ENCODE results near the gene NPM1. TPM values are rescaled to one million over a fixed set of nuclear protein-coding genes. Genes with fewer than 3 reads are reported as not detected.

Gene NPM1
- total RNA-seq, 1 donor from 2014 or later: 666 TPM

GRCh38 chr5:171428168-171428696 lies 40.6 kb downstream of the NPM1 start:
- no peak for DNase-seq (ENCODE audit: low spot score)

GRCh38 chr5:171428809-171429542 lies 41.3 kb downstream of the NPM1 start:
- DNase-seq (ENCODE audit: low spot score): no peak

- no peak for DNase-seq (ENCODE audit: low spot score)
Measured at GRCh38 chr5:171429543-171429910, 41.9 kb downstream of the NPM1 start.

DNA sequence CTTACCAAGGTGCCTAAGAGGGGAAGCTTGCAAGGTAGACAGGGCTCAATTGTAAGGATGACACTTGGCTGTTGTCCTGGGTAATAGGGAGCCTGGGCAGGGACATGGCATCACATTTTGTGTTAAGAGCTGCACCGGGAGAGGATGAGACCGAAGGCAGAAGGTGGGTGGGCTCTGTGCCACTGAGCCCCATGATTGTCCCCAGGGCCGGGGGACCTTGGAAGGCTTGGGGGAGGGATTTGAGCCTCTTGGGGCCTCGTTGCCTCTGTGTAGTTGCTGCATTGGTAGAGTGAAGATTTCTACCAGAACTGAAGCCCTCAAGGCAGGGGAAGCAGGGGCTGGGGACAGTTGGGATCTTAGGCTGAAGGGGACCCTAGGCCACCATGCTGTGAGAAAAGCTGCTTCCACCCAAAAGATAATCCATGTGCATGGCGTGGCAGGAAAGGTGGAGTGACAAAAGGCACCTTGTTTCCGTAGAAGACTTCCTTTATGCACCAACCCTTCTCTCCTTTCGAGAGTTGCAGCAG lies 43.7 kb downstream of the NPM1 start:
- DNase-seq (ENCODE audit: low spot score): no peak

DNA sequence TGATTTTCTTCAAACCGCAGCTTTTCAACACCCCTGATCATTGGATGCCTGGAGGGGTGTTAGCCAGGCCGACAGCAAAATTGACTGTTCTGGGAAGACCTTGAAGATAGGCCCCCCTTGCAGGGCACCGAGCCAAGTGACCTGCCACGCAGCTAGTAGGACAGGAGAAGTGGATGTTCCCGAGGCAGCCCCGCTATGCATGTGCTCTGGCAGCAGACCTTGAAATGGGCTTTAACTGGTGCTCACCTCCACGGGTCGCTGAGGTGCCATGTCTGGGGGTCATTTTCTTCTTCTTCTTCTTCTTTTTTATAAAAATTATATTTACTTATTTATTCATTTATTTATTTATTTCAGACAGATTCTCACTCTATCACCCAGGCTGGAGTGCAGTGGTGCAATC lies 44.4 kb downstream of the NPM1 start:
- DNase-seq (ENCODE audit: low spot score): no peak

- no peak for DNase-seq (ENCODE audit: low spot score)
Measured at GRCh38 chr5:171432583-171433351, 45.1 kb downstream of the NPM1 start.

- no peak for DNase-seq (ENCODE audit: low spot score)
Measured at GRCh38 chr5:171433352-171433698, 45.7 kb downstream of the NPM1 start.

DNA sequence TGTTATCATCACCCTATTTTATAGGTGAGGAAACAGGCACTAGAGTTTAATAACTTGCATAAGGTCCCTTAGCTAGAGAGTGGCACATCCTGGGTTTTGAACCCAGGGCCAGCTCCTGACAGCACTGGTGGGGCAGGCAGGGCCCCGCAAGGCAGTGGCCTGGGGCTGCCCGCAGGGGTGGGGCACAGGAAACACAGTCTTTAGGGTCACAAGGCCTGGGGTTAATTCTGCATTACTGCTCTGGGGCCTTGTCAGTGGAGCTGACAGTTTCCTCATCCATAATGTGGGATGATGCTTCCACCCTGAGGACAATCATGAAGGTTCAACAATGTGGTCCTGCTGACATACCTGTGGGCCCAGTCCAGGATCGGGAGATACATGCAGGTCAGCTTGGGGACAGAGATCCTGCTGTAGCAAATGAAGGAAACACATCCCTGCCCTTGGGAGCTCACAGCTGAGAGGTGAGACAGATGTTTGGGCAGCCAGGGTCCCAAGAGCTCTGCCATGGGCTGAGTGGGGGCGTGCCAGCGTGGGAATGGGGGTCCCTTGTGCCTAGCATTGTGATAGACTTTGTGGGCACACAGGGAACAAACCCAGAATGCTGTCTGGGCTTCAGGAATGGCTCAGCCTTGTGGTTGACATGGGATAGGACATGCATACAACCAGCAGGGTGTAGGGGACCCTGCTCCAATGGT lies 46.5 kb downstream of the NPM1 start:
- no peak for DNase-seq (ENCODE audit: low spot score)

DNA sequence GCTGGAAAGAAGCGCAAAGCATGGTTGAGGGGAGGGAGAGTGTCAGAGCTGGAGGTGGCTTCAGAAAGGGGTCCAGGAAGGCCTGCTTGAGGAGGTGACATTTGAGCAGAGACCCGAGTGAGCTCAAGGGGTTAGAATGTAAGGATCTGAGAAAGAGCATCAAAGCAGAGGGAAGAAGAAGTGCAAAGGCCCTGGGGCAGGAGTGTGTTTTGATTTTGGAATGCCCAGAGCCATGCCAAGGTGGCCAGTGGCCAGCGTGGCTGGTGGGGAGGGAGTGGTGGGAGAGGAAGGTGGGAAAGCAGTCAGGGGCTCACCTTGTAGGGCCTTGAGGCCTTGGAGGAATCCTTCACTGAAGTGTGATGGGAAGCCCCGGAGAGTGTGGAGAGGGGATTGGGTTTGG lies 47.2 kb downstream of the NPM1 start:
- DNase-seq (ENCODE audit: low spot score): no peak

GRCh38 chr5:171435908-171436307 lies 48.3 kb downstream of the NPM1 start:
- no peak for DNase-seq (ENCODE audit: low spot score)

DNA sequence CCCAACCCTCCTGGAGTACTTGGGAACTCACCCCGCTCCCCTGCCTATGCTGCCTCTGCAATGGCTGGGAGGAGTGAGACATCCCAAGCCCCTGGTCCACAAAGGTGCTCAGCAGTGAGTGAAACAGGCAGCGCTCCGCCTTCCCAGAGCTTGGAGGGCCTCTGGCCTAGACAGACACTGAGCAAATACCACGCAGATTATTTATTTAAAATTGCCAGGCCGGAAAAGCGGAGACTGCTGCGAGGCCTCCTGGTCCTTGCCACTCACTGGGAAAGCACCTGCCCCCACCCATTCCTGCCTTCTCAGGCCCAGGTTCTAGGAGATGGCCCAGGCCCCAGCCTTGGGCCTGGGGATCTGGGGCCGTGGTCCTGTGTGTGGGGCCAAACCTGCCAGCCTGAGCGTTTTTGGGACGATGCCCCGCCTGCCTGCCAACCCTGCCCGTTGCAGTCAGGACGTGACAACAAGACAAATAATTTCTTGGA lies 49.2 kb downstream of the NPM1 start:
- DNase-seq (ENCODE audit: low spot score): no peak

- DNase-seq (ENCODE audit: low spot score): no peak
Measured at GRCh38 chr5:171437286-171437821, 49.7 kb downstream of the NPM1 start.

- no peak for DNase-seq (ENCODE audit: low spot score)
Measured at GRCh38 chr5:171438738-171439137, 51.1 kb downstream of the NPM1 start.

DNA sequence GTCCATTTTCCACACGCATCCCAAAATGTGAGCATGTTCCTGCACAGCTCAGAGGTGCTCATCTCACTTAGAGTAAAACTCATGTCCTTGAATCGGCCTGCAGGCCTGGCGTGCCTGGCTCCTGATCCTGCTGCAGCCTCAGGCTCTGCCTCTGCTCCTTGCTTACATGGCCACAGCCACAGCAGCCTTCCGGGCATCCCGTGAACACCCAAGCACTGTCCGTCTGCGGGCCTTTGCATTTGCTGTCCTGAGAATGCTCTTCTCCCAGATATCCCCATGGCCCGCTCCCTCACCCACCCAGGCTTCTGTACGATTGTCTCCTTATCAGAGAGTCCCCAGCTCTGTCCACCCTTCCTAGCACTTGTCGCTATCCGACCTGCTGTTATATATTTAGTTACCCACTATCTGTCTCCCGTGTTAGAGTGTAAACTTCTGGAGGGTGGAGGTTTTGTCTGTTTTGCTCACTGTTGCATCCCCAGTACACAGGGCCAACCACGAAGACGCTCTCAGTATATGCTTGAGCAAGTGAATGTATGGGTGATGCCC lies 53.7 kb downstream of the NPM1 start:
- DNase-seq (ENCODE audit: low spot score): no peak

GRCh38 chr5:171442287-171443042 lies 54.8 kb downstream of the NPM1 start:
- DNase-seq (ENCODE audit: low spot score): no peak

- DNase-seq (ENCODE audit: low spot score): no peak
Measured at GRCh38 chr5:171444582-171444981, 56.9 kb downstream of the NPM1 start.

DNA sequence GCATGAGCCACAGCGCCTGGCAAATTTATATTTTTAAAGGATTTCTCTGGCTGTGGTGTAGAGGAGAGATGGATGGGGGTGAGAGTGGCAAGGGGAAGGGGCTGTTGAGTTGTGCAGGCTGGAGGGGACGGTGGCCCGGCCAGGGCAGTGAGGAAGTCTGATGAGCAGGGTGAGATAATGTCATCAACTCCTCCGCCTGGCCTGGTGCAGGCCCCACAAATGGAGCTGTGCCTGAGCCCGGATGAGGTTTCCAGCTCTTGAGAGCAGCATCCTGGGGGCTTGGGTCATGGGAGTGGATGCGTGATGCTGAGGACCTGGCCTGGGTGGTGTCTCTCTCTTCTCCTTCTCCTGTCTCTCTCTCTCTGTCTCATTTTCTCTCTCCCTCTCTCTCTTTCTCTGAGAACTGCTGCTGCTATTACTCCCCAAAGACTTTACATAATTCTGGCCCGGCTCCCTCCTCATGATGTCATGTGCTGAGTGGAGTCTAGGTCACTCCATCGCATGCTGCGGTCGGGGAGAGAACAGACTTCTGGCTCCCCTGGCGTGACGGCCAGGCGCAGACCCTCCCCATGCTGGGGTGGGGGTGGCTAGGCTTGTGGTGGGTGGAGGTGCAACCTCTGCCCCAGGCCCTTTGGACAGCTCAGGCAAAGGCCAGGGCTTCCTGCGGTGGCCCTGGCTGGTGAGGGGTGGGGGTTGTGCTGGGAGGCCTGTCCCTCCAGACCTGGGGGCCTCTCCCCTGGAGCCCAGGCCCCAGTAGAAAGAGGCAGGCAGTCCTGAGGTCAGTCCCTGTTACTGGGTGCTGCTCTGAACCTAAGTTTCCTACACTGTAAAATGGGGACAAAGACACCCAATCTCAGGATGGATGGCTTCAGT lies 58.2 kb downstream of the NPM1 start:
- no peak for DNase-seq (ENCODE audit: low spot score)

DNA sequence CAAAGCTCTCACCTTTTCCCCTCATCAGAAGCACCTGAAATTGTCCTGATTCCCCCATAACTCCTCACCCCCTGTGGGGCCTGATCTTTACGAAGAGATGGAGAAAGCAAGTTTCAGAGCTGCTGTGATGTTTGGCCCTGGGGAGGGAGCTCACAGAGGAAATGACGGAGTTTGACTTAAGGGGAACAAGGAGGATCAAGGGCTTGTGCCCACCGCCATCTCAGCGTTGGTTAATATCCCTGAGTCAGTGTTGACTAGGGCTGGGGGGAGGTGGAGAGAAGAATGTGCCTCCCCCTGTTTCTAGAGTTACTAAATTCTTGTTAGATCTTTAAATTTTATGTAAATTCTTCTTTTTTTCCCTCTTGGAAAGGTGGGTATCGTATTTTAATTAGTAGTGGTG lies 59.6 kb downstream of the NPM1 start:
- DNase-seq (ENCODE audit: low spot score): no peak

- no peak for DNase-seq (ENCODE audit: low spot score)
Measured at GRCh38 chr5:171449426-171449825, 61.8 kb downstream of the NPM1 start.
